NCI-H1092 (cell line): ENCODE measurements around the gene EFHC1.
"Not testable (repeated sequence)": the region's sequence is repeated elsewhere in the genome, so short reads cannot be mapped to it uniquely, and the experiment has no call there.

Experiments used
- DNase-seq: peaks from one replicate; lab custom pipeline; 2025; lab: John Stamatoyannopoulos, UW

Gene EFHC1

GRCh38 chr6:52399511-52400312 is 20.4 kb upstream of the EFHC1 start:
- peak; percentile 15 for DNase-seq

GRCh38 chr6:52400313-52401041 is 19.7 kb upstream of the EFHC1 start:
- no peak for DNase-seq

- no peak for DNase-seq
Observed at GRCh38 chr6:52403086-52403485, 17.1 kb upstream of the EFHC1 start.

GRCh38 chr6:52403627-52404026 is 16.5 kb upstream of the EFHC1 start:
- no peak for DNase-seq

GRCh38 chr6:52405243-52405642 is 14.9 kb upstream of the EFHC1 start:
- no peak for DNase-seq

GRCh38 chr6:52407467-52407866 is 12.7 kb upstream of the EFHC1 start:
- DNase-seq = no peak

- DNase-seq = no peak
Observed at GRCh38 chr6:52409499-52409898, 10.6 kb upstream of the EFHC1 start.

GRCh38 chr6:52410979-52411378 is 9.2 kb upstream of the EFHC1 start:
- no peak for DNase-seq

- DNase-seq = no peak
Observed at GRCh38 chr6:52411911-52412310, 8.2 kb upstream of the EFHC1 start.

GRCh38 chr6:52415333-52415732 is 4.8 kb upstream of the EFHC1 start:
- no peak for DNase-seq

- no peak for DNase-seq
Observed at GRCh38 chr6:52415917-52416628, 4.1 kb upstream of the EFHC1 start.

- DNase-seq = peak; percentile 30
Observed at GRCh38 chr6:52416629-52417151, 3.5 kb upstream of the EFHC1 start.

GRCh38 chr6:52417675-52418111 is 2.4 kb upstream of the EFHC1 start:
- DNase-seq = no peak

GRCh38 chr6:52418606-52419005 is 1.5 kb upstream of the EFHC1 start:
- DNase-seq = no peak

GRCh38 chr6:52420668-52421358 is 671 bp downstream of the EFHC1 start:
- no peak for DNase-seq

- DNase-seq = no peak
Observed at GRCh38 chr6:52422156-52422555, 2.0 kb downstream of the EFHC1 start.

GRCh38 chr6:52423448-52423847 is 3.3 kb downstream of the EFHC1 start:
- DNase-seq = no peak

- no peak for DNase-seq
Observed at GRCh38 chr6:52423971-52424381, 3.8 kb downstream of the EFHC1 start.

GRCh38 chr6:52424513-52424912 is 4.4 kb downstream of the EFHC1 start:
- DNase-seq = no peak

GRCh38 chr6:52426667-52427066 is 6.5 kb downstream of the EFHC1 start:
- DNase-seq = no peak

GRCh38 chr6:52433294-52433693 is 13.2 kb downstream of the EFHC1 start:
- not testable (repeated sequence) for DNase-seq

GRCh38 chr6:52435345-52435744 is 15.2 kb downstream of the EFHC1 start:
- no peak for DNase-seq
